Suprapubic skin (tissue), 4 donors: ENCODE data around the gene ZNF324B.

ENCODE experiments used
- EP300 ChIP-seq: sonication (generic); formaldehyde crosslinking; IDR thresholded peaks from one replicate; pipeline ENCODE4 v1.6.1; 2017; ENCODE audit warnings: antibody characterized with exemption
- POLR2A ChIP-seq, 2 donors: fragments of 450-650 bp; IDR thresholded peaks; one replicate each; pipeline ENCODE4 v1.6.1; 2017; ENCODE audit warnings: antibody characterized with exemption in 2 of 2, mild to moderate bottlenecking in 2 of 2, moderate library complexity in 2 of 2
- POLR2AphosphoS5 ChIP-seq, 3 donors: sonication (generic); formaldehyde crosslinking; IDR thresholded peaks; one replicate each; pipeline ENCODE4 v1.6.1; 2017; ENCODE audit warnings: antibody characterized with exemption in 3 of 3
- TF ChIP-seq, protein P1 (sequence below), 2 donors: fragments of 200-600 bp in 1 of 2; fragments of 450-650 bp in 1 of 2; sonication (generic) in 1 of 2; IDR thresholded peaks; one replicate each; pipeline ENCODE4 v1.5.1; 2016 to 2019; ENCODE audit warnings: antibody characterized with exemption in 2 of 2, mild to moderate bottlenecking in 1 of 2, moderate library complexity in 1 of 2

DNA sequence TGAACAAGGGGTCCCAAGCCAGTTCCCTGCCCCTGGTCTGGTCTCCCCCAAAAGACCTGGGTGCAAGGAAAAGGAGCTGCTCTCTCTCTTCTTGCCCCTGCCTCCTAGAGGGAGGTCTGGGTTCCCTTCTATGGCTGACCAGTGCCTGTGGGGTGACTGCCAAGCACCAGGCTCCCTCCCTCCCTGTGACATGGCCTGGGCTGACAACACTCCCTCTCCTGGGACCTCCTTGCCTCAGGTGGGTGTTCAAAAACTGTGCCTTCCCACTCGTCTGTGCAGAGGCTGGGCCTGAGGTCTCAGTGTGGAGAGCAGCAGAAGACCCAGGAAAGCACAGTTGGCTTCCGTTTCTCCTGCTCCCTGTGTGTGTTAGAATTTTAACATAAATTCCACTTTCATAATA, 29.4 kb downstream of the ZNF324B start:
- TF ChIP-seq POLR2A (IDR thresholded peaks at IDR 0.05) = no peak
- TF ChIP-seq, protein P1, sequence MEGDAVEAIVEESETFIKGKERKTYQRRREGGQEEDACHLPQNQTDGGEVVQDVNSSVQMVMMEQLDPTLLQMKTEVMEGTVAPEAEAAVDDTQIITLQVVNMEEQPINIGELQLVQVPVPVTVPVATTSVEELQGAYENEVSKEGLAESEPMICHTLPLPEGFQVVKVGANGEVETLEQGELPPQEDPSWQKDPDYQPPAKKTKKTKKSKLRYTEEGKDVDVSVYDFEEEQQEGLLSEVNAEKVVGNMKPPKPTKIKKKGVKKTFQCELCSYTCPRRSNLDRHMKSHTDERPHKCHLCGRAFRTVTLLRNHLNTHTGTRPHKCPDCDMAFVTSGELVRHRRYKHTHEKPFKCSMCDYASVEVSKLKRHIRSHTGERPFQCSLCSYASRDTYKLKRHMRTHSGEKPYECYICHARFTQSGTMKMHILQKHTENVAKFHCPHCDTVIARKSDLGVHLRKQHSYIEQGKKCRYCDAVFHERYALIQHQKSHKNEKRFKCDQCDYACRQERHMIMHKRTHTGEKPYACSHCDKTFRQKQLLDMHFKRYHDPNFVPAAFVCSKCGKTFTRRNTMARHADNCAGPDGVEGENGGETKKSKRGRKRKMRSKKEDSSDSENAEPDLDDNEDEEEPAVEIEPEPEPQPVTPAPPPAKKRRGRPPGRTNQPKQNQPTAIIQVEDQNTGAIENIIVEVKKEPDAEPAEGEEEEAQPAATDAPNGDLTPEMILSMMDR (IDR thresholded peaks at IDR 0.05) = no peak
- TF ChIP-seq EP300 = no peak
- no peak for TF ChIP-seq POLR2AphosphoS5 (IDR thresholded peaks at IDR 0.05)
